MM.1S (cell line): ENCODE measurements around the gene RASIP1.

ENCODE experiments used
- CTCF ChIP-seq: fragments of 300-600 bp; sonication (generic); IDR thresholded peaks from 2 replicates; pipeline ENCODE4 v1.5.1; 2016; ENCODE audit warnings: antibody characterized with exemption, low read length, mixed read lengths
- EZH2 ChIP-seq: fragments of 300-600 bp; sonication (generic); optimal IDR thresholded peaks from 2 replicates; pipeline ENCODE3; 2017; ENCODE audit warnings: low read depth, mild to moderate bottlenecking, antibody characterized with exemption, low read length, mixed read lengths
- EZH2phosphoT487 ChIP-seq: fragments of 300-600 bp; sonication (generic); IDR thresholded peaks from 2 replicates; pipeline ENCODE4 v1.6.1; 2018; ENCODE audit warnings: antibody characterized with exemption, low read length

- TF ChIP-seq CTCF (no peak), EZH2 (no peak), EZH2phosphoT487 (no peak)
These were observed at the start of gene RASIP1 for GRCh38 chr19:48740164-48740972.
